Neuronal stem cell (in vitro differentiated cells): ENCODE measurements around the gene CDX2.

Experiments
- DNase-seq: peaks from one replicate; pipeline ENCODE4 v3.0.0-alpha.2; 2013; ENCODE audit warnings: low spot score
- H2AFZ ChIP-seq: one replicate; pipeline ENCODE4 v1.6.1; 2013; ENCODE audit warnings: mild to moderate bottlenecking, low read length, inconsistent platforms
- H2AK5ac ChIP-seq: 2 replicates; pipeline ENCODE4 v1.6.1; 2013; ENCODE audit warnings: low read depth, mild to moderate bottlenecking, inconsistent platforms, low read length, moderate library complexity, mixed read lengths
- H2BK120ac ChIP-seq: 2 replicates; pipeline ENCODE4 v1.6.1; 2013; ENCODE audit warnings: low read depth, mild to moderate bottlenecking, inconsistent platforms, low read length, moderate library complexity, mixed read lengths
- H2BK12ac ChIP-seq: one replicate; pipeline ENCODE4 v1.6.1; 2013; ENCODE audit warnings: low read length, inconsistent platforms
- H2BK15ac ChIP-seq: 2 replicates; pipeline ENCODE4 v1.6.1; 2013; ENCODE audit warnings: mild to moderate bottlenecking, low read length, inconsistent platforms, mixed read lengths
- H2BK5ac ChIP-seq: one replicate; pipeline ENCODE4 v1.6.1; 2013; ENCODE audit warnings: inconsistent platforms, mild to moderate bottlenecking, low read length, moderate library complexity
- H3K14ac ChIP-seq: one replicate; pipeline ENCODE4 v1.6.1; 2013; ENCODE audit warnings: low read length, inconsistent platforms
- H3K18ac ChIP-seq: 2 replicates; pipeline ENCODE4 v1.6.1; 2013; ENCODE audit warnings: low read length, inconsistent platforms
- H3K23ac ChIP-seq: 2 replicates; pipeline ENCODE4 v1.6.1; 2013; ENCODE audit warnings: low read depth, mild to moderate bottlenecking, mixed read lengths, low read length, inconsistent platforms; ENCODE audit not compliant: poor library complexity
- H3K27ac ChIP-seq: replicated peaks from 3 replicates; pipeline ENCODE4 v1.5.1; 2013; ENCODE audit warnings: low read length, inconsistent platforms
- H3K27me3 ChIP-seq, 3 experiments: 2 replicates each; pipeline ENCODE4 v1.6.1; 2013; ENCODE audit warnings: low read length in 3 of 3, mild to moderate bottlenecking in 2 of 3, inconsistent platforms in 1 of 3, low read depth in 1 of 3, mixed read lengths in 1 of 3, moderate library complexity in 1 of 3; ENCODE audit not compliant: control insufficient read depth in 3 of 3, insufficient read depth in 3 of 3
- H3K36me3 ChIP-seq, 2 donors: replicated peaks in 1 of 2; 2 replicates each; pipeline ENCODE4 v1.6.1; 2013; ENCODE audit warnings: low read length in 2 of 2; ENCODE audit not compliant: control insufficient read depth in 2 of 2, insufficient read depth in 2 of 2
- H3K4ac ChIP-seq: 2 replicates; pipeline ENCODE4 v1.6.1; 2013; ENCODE audit warnings: inconsistent platforms, mild to moderate bottlenecking, low read length, moderate library complexity
- H3K4me1 ChIP-seq, 2 donors: 1 replicate in 1 of 2; 2 replicates in 1 of 2; pipeline ENCODE4 v1.6.1; 2013; ENCODE audit warnings: low read length in 2 of 2, low read depth in 1 of 2; ENCODE audit not compliant: control insufficient read depth in 2 of 2, insufficient read depth in 1 of 2
- H3K4me2 ChIP-seq: one replicate; pipeline ENCODE4 v1.6.1; 2013; ENCODE audit warnings: mild to moderate bottlenecking, low read length, inconsistent platforms; ENCODE audit not compliant: insufficient read depth, poor library complexity, severe bottlenecking
- H3K4me3 ChIP-seq, 2 donors: 2 replicates each; pipeline ENCODE4 v1.5.1; 2013; ENCODE audit warnings: low read length in 2 of 2, mild to moderate bottlenecking in 2 of 2, inconsistent platforms in 1 of 2, moderate library complexity in 1 of 2
- H3K79me1 ChIP-seq: one replicate; pipeline ENCODE4 v1.6.1; 2013; ENCODE audit warnings: low read depth, mild to moderate bottlenecking, inconsistent platforms, low read length, moderate library complexity
- H3K9ac ChIP-seq: one replicate; pipeline ENCODE4 v1.6.1; 2013; ENCODE audit warnings: mild to moderate bottlenecking, low read depth, low read length, inconsistent platforms; ENCODE audit not compliant: poor library complexity
- H3K9me3 ChIP-seq, 2 donors: replicated peaks in 1 of 2; 2 replicates each; pipeline versions ENCODE3 to v1.6.1; 2013; ENCODE audit warnings: low read length in 2 of 2, mild to moderate bottlenecking in 2 of 2, inconsistent platforms in 1 of 2, low read depth in 1 of 2, mixed read lengths in 1 of 2, moderate library complexity in 1 of 2; ENCODE audit not compliant: control insufficient read depth in 2 of 2, insufficient read depth in 1 of 2
- H4K8ac ChIP-seq: one replicate; pipeline ENCODE4 v1.6.1; 2013; ENCODE audit warnings: low read depth, mild to moderate bottlenecking, inconsistent platforms, low read length, moderate library complexity
- H4K91ac ChIP-seq: one replicate; pipeline ENCODE4 v1.6.1; 2013; ENCODE audit warnings: low read length, low read depth, mild to moderate bottlenecking, inconsistent platforms; ENCODE audit not compliant: poor library complexity
- WGBS, 2 donors: extraction: QIAGEN DNeasy Blood & Tissue Kit; methylation state at CpG; one replicate each; pipeline ENCODE4 v1.1.7; 2013; ENCODE audit warnings: missing lambda C conversion rate in 2 of 2, mixed read lengths in 1 of 2; ENCODE audit not compliant: insufficient read length in 2 of 2, insufficient replicate concordance in 1 of 2; ENCODE audit errors: extremely low coverage in 2 of 2; 5-methylcytosine and 5-hydroxymethylcytosine counted together

Gene CDX2

DNA sequence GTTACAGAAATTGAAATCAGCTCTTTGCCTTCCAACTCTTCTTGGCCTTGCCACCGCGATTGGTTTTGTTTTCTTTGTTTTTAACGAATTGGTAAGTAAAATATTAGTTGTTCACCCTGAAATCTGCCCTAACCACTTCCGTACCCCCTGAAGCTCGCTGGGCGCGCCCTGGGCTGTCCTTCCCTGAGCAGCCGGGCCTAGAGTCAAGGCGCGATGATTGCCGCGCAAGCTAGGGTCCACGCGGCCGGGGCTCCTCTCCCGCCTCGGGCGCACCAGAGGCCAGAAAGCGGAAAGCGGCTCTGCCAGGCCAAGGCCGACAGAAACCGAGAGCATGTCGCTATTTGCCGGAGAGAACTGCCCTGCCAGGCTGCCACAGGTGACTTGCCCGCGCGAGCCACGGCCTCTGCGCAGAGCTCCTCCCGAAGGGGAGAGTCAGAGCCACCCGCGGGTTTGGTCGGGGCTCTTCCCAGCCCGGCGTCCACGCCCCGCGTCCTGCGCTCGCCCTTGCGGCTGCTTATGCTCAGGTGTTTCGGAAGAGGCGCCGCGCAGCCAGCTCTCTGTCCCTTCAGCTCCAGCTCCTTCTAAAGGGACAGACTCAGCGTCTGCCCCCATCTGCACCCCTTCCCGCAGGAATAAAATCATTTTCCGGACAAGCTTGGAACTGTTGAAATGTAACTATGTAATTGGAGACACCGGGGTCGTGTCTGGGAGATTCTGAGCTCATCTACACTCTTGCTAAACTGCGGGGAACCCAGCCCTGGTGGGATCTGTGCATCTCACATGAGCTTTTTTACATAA, 6.6 kb upstream of the CDX2 start:
- peak overlapping the region; percentile 45 for H2BK5ac ChIP-seq
- H2BK120ac ChIP-seq: no peak overlapping the region
- peaks cover 1% of the 10 kb centered on the region for H3K79me1 ChIP-seq
- H2AK5ac ChIP-seq: no peak overlapping the region
- peak overlapping the region; percentile 15 for H2AFZ ChIP-seq
- no peak overlapping the region for H3K14ac ChIP-seq
- H3K4me2 ChIP-seq: peak overlapping the region; percentile 14
- WGBS, 2 donors: no CpG with 5 or more reads among the region's 51 CpGs
- H3K4me3 ChIP-seq: no peak overlapping the region
- H3K4ac ChIP-seq: no peak overlapping the region
- peak overlapping the region; percentile 67 for H2BK12ac ChIP-seq
- H3K27me3 ChIP-seq: peaks cover 53 to 99% (median 81%) of the 10 kb centered on the region in 3 experiments
- no peak overlapping the region for H4K8ac ChIP-seq
- H3K9me3 ChIP-seq: peaks cover 0 to 3% of the 10 kb centered on the region in 2 donors
- H3K27ac ChIP-seq: no peak overlapping the region
- no peak overlapping the region for H4K91ac ChIP-seq
- peak overlapping the region; percentile 92 for H2BK15ac ChIP-seq
- H3K36me3 ChIP-seq: no peaks in the 10 kb centered on the region
- peaks cover 6 to 22% of the 10 kb centered on the region in 2 donors for H3K4me1 ChIP-seq
- no peak overlapping the region for H3K9ac ChIP-seq
- DNase-seq: no peak
- H3K18ac ChIP-seq: peak overlapping the region; percentile 84
- H3K23ac ChIP-seq: peak overlapping the region; percentile 35

- Histone ChIP-seq H3K18ac (no peak overlapping the region), H3K4ac (no peak overlapping the region), H3K4me1 (peaks cover 6 to 26% of the 10 kb centered on the region in 2 donors), H3K14ac (no peak overlapping the region), H3K4me2 (no peak overlapping the region), H3K36me3 (no peaks in the 10 kb centered on the region), H3K9me3 (peaks cover 0 to 3% of the 10 kb centered on the region in 2 donors), H4K8ac (no peak overlapping the region), H2BK5ac (no peak overlapping the region), H2BK12ac (no peak overlapping the region), H2BK15ac (no peak overlapping the region), H3K79me1 (peaks cover 1% of the 10 kb centered on the region), H2AK5ac (no peak overlapping the region), H3K9ac (no peak overlapping the region), H2AFZ (no peak overlapping the region), H4K91ac (no peak overlapping the region), H3K27me3 (peaks cover 53 to 99% (median 81%) of the 10 kb centered on the region in 3 experiments), H3K27ac (no peak overlapping the region), H3K4me3 (no peak overlapping the region), H3K23ac (no peak overlapping the region), H2BK120ac (no peak overlapping the region)
- no peak for DNase-seq
- WGBS, 2 donors: no CpG with 5 or more reads among the region's 7 CpGs
Observed at GRCh38 chr13:27973961-27974662, 5.0 kb upstream of the CDX2 start.

GRCh38 chr13:27973291-27973690, 4.2 kb upstream of the CDX2 start:
- H3K9ac ChIP-seq: no peak overlapping the region
- H3K27me3 ChIP-seq: peaks cover 52 to 100% (median 81%) of the 10 kb centered on the region in 3 experiments
- DNase-seq: no peak
- H3K23ac ChIP-seq: no peak overlapping the region
- H3K4me3 ChIP-seq: no peak overlapping the region
- H3K9me3 ChIP-seq: peaks cover 0 to 3% of the 10 kb centered on the region in 2 donors
- peak overlapping the region; percentile 70 for H3K18ac ChIP-seq
- H3K36me3 ChIP-seq: no peaks in the 10 kb centered on the region
- H4K91ac ChIP-seq: no peak overlapping the region
- H2BK12ac ChIP-seq: no peak overlapping the region
- no peak overlapping the region for H4K8ac ChIP-seq
- H3K4ac ChIP-seq: no peak overlapping the region
- peaks cover 1% of the 10 kb centered on the region for H3K79me1 ChIP-seq
- no peak overlapping the region for H2BK15ac ChIP-seq
- H2BK120ac ChIP-seq: no peak overlapping the region
- peaks cover 6 to 29% of the 10 kb centered on the region in 2 donors for H3K4me1 ChIP-seq
- no peak overlapping the region for H3K14ac ChIP-seq
- H2AFZ ChIP-seq: no peak overlapping the region
- WGBS, 2 donors: no CpG with 5 or more reads among the region's 5 CpGs
- H2BK5ac ChIP-seq: no peak overlapping the region
- H3K27ac ChIP-seq: no peak overlapping the region
- H2AK5ac ChIP-seq: no peak overlapping the region
- no peak overlapping the region for H3K4me2 ChIP-seq

DNA sequence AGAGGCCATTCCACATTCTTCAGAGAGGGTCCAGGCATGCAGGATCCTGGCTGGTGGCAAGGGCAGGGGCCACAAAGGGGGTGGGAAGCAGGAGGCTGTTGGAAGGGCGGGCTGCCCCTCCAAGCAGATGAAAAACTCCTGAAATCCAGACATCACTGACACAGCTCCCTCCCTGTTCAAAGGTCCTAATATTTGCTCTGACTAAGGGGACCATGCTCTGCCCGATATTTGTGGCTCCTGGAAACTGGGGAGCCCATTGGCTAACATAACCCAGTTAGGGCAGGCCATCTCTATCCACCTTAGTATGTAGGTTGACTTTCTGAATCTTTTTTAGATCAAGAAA, 3.3 kb upstream of the CDX2 start:
- H2AFZ ChIP-seq: no peak overlapping the region
- peaks cover 54 to 100% (median 81%) of the 10 kb centered on the region in 3 experiments for H3K27me3 ChIP-seq
- no peak for DNase-seq
- peak overlapping the region; percentile 90 for H3K18ac ChIP-seq
- H3K4ac ChIP-seq: no peak overlapping the region
- no peak overlapping the region for H3K4me3 ChIP-seq
- no peaks in the 10 kb centered on the region for H3K36me3 ChIP-seq
- WGBS, 2 donors: no CpG with 5 or more reads among the region's 2 CpGs
- H3K79me1 ChIP-seq: peaks cover 1% of the 10 kb centered on the region
- peak overlapping the region; percentile 38 for H2BK15ac ChIP-seq
- no peak overlapping the region for H3K4me2 ChIP-seq
- no peak overlapping the region for H3K27ac ChIP-seq
- peak overlapping the region; percentile 56 for H3K14ac ChIP-seq
- H2BK12ac ChIP-seq: peak overlapping the region; percentile 82
- no peak overlapping the region for H4K8ac ChIP-seq
- peaks cover 0 to 3% of the 10 kb centered on the region in 2 donors for H3K9me3 ChIP-seq
- peaks cover 6 to 29% of the 10 kb centered on the region in 2 donors for H3K4me1 ChIP-seq
- H2BK5ac ChIP-seq: peak overlapping the region; percentile 87
- no peak overlapping the region for H2BK120ac ChIP-seq
- H4K91ac ChIP-seq: no peak overlapping the region
- no peak overlapping the region for H3K9ac ChIP-seq
- peak overlapping the region; percentile 94 for H2AK5ac ChIP-seq
- no peak overlapping the region for H3K23ac ChIP-seq
